GM12801 (cell line): ENCODE measurements around the gene VSTM4.

Experiments used
- TF ChIP-seq, protein P1 (sequence below): IDR thresholded peaks from one replicate; pipeline ENCODE4 v1.5.1; 2011; ENCODE audit warnings: control low read depth; ENCODE audit not compliant: insufficient read length; ENCODE audit errors: extremely low read depth

VSTM4 gene

DNA sequence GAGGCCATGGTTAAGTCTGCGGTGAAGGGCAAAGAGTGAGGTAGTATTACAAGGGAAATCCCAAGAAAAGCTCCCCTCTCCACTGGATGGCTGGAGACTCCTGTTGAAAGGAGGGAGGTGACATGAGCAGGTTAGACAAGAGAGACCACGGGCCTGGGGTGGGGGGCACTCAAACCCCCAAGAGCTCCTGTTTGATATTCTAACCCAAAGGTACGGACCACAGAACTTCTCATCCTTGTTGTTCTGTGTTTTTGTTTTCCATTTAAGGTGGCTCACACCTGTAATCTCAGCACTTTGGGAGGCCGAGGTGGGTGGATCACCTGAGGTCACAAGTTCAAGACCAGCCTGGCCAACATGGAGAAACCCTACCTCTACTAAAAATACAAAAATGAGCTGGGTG lies 11.6 kb downstream of the VSTM4 start:
- TF ChIP-seq, protein P1, sequence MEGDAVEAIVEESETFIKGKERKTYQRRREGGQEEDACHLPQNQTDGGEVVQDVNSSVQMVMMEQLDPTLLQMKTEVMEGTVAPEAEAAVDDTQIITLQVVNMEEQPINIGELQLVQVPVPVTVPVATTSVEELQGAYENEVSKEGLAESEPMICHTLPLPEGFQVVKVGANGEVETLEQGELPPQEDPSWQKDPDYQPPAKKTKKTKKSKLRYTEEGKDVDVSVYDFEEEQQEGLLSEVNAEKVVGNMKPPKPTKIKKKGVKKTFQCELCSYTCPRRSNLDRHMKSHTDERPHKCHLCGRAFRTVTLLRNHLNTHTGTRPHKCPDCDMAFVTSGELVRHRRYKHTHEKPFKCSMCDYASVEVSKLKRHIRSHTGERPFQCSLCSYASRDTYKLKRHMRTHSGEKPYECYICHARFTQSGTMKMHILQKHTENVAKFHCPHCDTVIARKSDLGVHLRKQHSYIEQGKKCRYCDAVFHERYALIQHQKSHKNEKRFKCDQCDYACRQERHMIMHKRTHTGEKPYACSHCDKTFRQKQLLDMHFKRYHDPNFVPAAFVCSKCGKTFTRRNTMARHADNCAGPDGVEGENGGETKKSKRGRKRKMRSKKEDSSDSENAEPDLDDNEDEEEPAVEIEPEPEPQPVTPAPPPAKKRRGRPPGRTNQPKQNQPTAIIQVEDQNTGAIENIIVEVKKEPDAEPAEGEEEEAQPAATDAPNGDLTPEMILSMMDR = no peak

GRCh38 chr10:49099046-49099445 lies 16.3 kb downstream of the VSTM4 start:
- TF ChIP-seq, protein P1 = no peak

DNA sequence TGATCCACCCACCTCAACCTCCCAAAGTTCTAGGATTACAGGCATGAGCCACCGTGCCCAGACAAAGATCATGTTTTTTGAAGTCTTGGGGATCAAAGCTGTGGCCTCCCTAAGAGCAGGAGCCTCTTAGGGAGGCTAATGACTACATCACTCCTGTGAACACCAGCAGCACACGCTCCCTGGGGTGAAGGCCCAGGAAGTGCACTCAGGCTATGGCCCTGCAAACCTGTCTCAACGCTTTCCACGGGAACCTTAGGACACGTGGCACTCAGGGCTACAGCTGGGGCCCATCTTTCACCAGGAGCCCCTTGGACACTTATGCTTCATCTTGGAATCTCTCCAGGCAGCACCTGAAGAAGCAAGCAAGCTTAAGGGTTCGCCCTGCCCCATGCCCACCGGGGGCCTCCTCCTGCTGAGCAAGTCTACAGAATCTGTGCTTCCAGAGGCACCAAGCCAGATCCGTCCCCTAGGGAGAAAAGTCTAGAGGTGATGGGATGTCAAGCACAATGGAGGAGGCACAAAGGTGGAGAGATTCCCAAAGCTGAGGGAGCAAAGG lies 18.4 kb downstream of the VSTM4 start:
- TF ChIP-seq, protein P1 = no peak

DNA sequence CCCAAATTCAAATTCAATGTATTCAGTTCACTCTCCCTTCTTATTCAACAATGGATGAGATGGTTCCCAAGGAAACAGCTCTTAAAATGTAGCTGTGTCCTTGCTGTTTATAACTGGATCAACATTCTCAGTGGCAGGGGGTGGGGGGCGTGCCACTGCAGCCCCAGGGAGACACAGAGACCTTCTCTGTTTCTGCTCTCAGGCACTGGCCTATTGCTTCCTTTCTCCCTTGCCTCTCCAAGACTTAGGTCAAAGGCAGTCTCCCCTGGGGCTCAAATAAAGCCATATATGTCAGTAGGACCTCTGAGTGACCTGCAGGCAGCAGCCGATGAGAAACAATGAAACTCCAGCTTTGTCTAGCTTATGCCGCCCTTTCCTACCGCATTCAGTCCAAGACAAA lies 20.7 kb downstream of the VSTM4 start:
- TF ChIP-seq, protein P1 = no peak

- TF ChIP-seq, protein P1 = no peak
These were observed 21.4 kb downstream of the VSTM4 start for GRCh38 chr10:49093922-49094321.

GRCh38 chr10:49092477-49092876 lies 22.8 kb downstream of the VSTM4 start:
- TF ChIP-seq, protein P1 = no peak

DNA sequence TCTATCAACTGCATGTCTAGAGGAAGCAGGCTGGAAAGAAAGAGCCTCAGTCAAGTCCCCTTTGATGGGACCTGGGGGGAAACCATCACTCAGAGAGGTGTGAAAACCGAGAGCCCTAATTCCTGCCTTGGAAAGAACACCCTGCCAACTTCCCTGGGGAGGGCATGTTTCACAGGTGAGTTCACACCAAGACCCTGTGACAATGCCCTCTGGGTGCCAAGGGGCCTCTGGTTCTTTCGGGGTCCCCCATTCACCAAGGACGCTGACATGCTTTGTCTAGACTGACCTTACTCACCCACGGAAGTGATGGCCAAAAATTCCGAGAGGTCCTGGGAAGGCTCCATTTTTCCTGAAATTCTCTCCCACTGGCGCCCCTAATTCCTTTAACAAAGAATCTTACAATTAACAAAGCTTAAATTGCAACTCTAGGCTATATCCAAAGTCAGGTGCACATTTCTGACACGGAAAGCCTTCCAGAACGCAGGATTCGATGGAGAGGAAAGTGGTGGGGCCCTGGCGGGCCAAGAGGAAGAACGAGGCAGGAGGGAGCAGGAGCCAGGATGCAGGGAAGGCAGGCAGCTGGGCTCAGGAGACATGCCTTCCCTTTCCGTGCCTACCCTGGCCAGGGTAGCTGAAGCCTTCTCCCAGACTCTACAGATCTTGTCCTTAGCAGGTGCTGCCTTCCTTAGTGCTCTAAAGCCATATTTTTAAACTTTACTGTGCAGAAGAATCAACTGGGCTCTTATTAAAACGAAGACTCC lies 23.7 kb downstream of the VSTM4 start:
- TF ChIP-seq, protein P1 = no peak
